HG02943 (cell line): ENCODE measurements around the gene HNRNPA3.
"Not testable (repeated sequence)": the region's sequence is repeated elsewhere in the genome, so short reads cannot be mapped to it uniquely, and the experiment has no call there.

Experiments
- ATAC-seq: cut with Tn5 transposase; IDR thresholded peaks from one replicate; pipeline ENCODE4 v1.9.1; 2021; ENCODE audit warnings: mild to moderate bottlenecking, low read depth, moderate library complexity; ENCODE audit not compliant: unreplicated experiment

The HNRNPA3 gene

DNA sequence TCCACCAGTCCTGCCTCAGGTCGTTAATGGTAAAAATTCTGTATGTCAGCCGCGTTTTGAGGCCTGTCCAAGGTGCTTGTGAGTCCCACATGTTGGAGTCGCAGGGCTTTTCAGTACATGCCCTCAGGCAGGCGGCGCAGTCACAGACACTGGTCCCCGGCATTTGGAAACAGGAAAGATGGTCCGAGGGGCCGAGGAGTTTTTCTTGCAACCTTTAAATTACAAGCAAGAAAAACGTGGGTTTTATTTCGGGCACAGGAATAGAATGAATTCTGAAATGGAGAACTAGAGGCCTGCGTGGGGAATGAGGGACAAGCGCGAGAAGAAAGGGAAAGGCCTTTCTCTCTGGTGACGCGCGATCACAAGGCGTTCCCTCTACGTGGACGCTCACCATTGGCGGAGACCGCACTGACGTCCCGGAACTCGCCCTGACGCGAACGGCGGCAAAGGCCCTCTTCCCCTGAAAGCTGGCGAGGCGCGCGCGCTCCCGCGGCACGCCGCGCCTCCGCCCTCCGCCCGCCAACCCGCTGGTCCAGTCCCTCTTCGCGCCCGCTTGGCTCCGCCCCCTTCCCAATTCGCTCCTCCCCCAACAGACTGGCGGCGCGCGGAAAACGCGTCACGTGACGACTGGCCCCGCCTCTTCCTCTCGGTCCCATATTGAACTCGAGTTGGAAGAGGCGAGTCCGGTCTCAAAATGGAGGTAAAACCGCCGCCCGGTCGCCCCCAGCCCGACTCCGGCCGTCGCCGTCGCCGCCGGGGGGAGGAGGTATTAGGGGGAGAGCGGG lies at the start of gene HNRNPA3:
TSS of gene HNRNPA3 (plus strand) at position 689 of the 785 bp plus-strand sequence. CDS start at position 695, 6 bp downstream.
- ATAC-seq: peak; percentile 91

DNA sequence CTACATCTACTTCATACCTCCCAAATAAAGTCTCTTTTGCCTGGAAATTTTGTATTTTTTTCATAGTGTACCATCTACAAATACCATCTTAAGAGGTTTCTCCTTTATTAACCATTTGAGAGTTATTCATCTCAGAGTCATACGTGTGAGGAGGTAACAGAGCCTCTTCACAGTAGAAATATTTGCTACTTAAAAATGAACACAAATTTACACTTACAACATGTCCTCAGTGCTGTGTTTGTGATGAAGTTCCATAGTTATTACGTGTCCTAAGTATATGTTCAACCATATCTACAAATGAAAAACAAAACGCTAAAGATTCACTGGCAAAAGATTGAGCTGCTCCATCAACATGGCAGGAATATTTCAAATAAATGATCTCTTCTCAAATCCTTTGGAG lies 48.5 kb upstream of the HNRNPA3 start:
- no peak for ATAC-seq

- ATAC-seq: peak; percentile 59
These were observed 48.0 kb upstream of the HNRNPA3 start for GRCh38 chr2:177164584-177165052.

- no peak for ATAC-seq
These were observed 47.5 kb upstream of the HNRNPA3 start for GRCh38 chr2:177165061-177165583.

DNA sequence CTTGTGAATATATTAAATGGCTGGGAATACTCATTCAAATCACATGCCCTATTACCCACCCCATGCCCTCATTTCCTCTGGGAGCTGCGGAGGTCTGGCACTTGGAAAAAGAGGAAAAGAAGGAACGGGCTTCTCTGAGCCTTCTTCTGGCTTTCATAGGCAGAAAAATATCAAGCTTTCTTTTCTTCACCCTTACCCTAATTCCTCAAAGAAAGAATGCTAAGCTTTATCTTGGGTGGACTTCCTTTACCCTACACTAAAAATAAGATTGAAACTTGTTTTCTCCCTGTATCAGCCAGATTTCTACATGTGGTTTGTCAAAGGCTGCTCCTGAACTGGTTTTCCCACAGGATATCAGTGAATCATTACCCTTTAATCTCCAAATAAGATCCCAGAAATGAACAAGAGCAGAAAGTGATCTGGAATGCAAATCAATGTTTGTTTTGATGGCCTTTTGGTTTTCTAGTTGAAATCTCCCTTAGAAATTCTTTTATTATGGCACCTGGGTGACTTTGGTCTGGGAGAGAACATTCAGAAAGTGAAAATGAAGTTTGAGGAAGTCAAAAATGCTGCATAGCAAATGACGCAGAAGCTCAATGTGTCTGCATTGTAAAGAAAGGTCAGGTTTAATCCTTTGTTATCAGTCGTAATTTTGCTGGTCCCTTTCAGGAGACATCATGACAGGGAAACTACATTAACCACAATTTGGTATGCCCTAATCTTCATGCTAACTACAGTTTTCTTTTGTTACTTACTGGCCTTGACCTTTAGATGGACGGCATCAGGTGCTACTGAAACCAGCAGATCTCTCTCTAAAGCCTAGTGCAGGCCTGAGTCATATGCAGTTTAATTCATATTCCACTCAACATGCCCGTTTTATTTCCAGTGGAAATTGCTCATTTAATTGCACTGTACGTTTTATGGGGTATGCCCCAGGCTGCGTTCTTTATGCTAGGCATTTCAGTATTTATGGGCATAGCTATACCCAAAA lies 46.6 kb upstream of the HNRNPA3 start:
- ATAC-seq: peak; percentile 47

- peak; percentile 50 for ATAC-seq
These were observed 42.6 kb upstream of the HNRNPA3 start for GRCh38 chr2:177169810-177170514.

DNA sequence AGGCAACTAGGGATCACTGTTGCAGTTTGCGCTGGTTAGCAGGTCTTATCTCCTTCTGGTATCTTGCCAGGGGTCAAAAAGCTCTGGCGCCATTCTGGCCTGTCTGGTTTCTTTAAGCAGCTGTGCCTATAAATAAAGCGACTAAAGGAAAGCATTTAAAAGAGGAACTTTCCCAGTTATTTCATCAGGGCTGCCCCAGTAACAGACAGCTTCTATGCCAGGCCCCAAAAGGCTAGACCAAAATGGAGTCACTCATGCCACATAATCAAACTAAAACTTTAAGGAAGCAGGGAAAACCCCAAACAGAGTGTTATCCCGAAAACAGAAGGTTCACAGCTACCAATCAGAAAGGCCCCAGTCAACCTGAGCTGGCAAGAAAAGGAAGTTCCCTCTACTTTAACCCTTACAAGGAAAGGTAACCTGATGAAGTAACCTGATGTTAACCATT lies 41.2 kb upstream of the HNRNPA3 start:
- ATAC-seq: no peak

DNA sequence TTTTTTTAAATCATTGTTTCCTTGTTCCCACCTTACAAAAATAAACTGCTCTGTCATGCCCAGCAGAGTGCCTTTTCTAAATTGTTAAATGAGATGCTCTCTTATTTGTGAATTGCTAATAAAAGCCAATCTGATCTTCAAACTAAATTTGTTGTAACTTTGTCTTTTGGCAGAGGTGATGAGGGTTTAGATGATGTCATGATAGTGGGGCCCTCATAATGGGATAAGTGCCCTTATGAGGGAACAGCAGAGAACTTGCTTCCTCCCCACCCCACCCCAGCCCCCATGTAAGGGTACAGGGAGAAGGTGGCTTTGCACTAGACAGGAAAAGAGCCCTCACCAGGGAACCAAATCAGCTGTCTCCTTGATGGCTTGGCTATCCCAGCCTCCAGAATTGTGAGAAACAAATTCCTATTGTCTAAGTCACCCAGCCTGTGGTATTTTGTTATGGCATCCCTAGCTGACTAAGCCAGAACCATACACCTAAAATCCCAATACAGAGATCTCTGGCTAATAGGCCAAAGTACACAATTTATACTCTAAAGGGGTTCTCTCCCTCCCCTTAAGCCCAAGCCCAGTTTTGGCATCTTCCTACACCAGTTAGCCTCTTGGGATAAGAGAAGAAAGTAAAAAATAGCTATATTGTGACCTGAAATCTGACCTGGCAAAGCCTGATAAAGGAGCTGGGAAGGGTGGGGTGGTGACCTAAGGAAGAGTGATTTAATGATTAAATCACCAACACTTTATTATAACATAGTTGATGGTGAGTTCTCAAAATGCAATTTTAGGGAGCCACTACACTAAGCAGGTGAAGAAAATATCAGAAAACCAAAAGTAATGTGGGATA lies 40.3 kb upstream of the HNRNPA3 start:
- ATAC-seq: no peak

GRCh38 chr2:177174486-177174885 lies 38.1 kb upstream of the HNRNPA3 start:
- no peak for ATAC-seq

DNA sequence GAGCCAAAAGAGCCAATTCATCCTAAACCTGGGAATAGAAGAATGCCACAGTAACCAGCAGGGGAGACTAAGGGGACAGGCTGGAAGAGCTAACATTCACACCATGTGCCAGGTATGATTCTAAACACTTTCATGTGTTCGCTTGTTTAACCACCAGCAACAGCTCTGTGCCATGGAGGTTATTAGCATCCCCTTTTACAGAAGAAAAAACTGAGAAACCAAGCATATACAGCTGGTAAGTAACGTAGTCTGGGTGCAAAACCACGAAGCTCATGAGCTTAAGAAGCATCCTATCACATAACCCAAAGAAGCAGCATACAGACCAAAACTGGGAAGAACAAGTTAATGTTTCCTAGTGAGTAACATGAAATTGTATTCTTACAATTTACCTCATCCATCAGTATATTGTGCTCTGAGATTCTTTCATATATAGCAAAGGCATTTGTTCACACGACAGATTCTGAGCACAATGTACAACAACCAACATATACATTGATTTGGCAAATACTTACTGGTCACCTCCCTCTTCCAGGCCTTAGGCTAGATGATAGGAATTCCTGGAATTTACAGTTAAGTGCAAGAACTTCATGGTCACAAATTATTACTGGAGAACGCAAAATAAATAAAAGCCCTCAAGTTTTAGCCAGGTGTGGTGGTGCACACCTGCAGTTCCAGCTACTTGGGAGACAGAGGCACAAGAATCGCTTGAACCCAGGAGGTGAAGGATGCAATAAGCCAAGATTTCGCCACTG lies 36.5 kb upstream of the HNRNPA3 start:
- no peak for ATAC-seq

GRCh38 chr2:177178797-177179196 lies 33.8 kb upstream of the HNRNPA3 start:
- no peak for ATAC-seq

DNA sequence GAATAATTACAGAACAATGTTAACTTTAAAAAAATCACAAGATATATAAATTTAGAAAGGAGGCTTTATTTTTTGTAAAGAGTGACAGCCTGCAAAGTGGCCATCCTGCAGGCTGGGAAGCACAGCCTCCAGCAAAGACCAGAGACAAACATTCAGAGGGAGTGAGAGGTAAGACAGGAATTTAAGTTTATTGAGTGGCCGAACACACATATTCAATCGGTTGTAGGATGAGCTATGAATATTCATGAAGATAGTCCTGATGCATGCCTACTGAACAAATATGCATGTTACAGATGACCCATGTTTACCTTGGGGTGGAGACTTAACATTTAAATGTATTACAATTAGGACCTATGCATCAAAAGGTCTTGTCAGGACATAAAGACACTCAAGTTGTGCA lies 33.4 kb upstream of the HNRNPA3 start:
- no peak for ATAC-seq

GRCh38 chr2:177179671-177180070 lies 32.9 kb upstream of the HNRNPA3 start:
- ATAC-seq: not testable (repeated sequence)

GRCh38 chr2:177180269-177181000 lies 32.2 kb upstream of the HNRNPA3 start:
- no peak for ATAC-seq

- no peak for ATAC-seq
These were observed 28.7 kb upstream of the HNRNPA3 start for GRCh38 chr2:177183860-177184259.

DNA sequence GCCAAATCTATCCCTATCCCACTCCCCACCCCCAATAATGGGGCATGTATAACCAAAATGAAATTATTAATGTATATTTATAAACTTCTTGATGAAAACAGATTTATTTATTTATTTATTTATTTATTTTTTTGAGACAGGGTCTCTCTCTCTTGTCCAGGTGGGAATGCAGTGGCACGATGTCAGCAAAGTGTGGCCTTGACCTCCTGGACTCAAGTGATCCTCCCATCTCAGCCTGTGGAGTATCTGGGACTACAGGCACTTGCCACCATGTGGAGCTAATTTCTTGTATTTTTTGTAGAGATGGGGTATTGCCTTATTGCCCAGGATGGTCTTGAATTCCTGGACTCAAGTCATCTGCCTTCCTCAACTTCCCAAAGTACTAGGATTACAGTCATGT lies 28.0 kb upstream of the HNRNPA3 start:
- no peak for ATAC-seq

DNA sequence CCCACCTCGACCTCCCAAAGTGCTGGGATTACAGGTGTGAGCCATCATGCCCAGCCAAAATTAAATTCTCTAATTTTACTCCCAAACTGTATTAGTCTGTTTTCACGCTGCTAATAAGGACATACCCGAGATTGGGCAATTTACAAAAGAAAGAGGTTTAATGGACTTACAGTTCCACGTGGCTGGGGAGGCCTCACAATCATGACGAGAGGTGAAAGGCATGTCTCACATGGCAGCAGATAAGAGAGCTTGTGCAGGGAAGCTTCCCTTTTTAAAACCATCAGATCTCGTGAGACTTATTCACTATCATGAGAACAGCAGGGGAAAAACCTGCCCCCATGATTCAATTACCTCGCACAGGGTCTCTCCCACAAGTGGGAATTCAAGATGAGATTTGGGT lies 26.6 kb upstream of the HNRNPA3 start:
- not testable (repeated sequence) for ATAC-seq
